PFSK-1 (cell line): Measurements from ENCODE around the gene POLE4.

Source experiments
- FOXP2 ChIP-seq: optimal IDR thresholded peaks from 2 replicates; pipeline ENCODE3; 2011; ENCODE audit warnings: borderline replicate concordance, control low read depth, inconsistent platforms; ENCODE audit not compliant: insufficient read depth; ENCODE audit errors: extremely low read length, extremely low read depth
- POLR2AphosphoS5 ChIP-seq: IDR thresholded peaks from 2 replicates; pipeline ENCODE4 v1.6.1; 2012; ENCODE audit warnings: low read depth, mild to moderate bottlenecking, control low read depth, low read length, moderate library complexity
- REST ChIP-seq, 2 experiments: IDR thresholded peaks; 2 replicates each; pipeline versions ENCODE4 v1.6.1 to v1.8.0; 2011 to 2012; ENCODE audit warnings: low read depth in 2 of 2, low read length in 2 of 2, control low read depth in 1 of 2, inconsistent platforms in 1 of 2, mild to moderate bottlenecking in 1 of 2, moderate library complexity in 1 of 2; ENCODE audit not compliant: insufficient read depth in 1 of 2
- SIN3A ChIP-seq: IDR thresholded peaks from 2 replicates; pipeline ENCODE4 v1.6.1; 2012; ENCODE audit warnings: mild to moderate bottlenecking, low read length, moderate library complexity, borderline replicate concordance; ENCODE audit not compliant: insufficient read depth
- TAF1 ChIP-seq: IDR thresholded peaks from 2 replicates; pipeline ENCODE4 v1.6.1; 2012; ENCODE audit warnings: low read length, control low read depth, borderline replicate concordance; ENCODE audit not compliant: insufficient read depth

The POLE4 gene

GRCh38 chr2:74952575-74952974, 5.9 kb upstream of the POLE4 start:
- TF ChIP-seq FOXP2 (no peak), POLR2AphosphoS5 (no peak), REST (IDR thresholded peaks at IDR 0.05; ENCODE audit: insufficient read depth in 1 of 2, low read depth in 2 of 2, low read length in 2 of 2) (no peak), TAF1 (no peak), SIN3A (no peak)

- TF ChIP-seq TAF1 (no peak), REST (IDR thresholded peaks at IDR 0.05; ENCODE audit: insufficient read depth in 1 of 2, low read depth in 2 of 2, low read length in 2 of 2) (no peak), POLR2AphosphoS5 (no peak), FOXP2 (no peak), SIN3A (no peak)
These were observed 4.5 kb upstream of the POLE4 start for GRCh38 chr2:74953796-74954499.

- TF ChIP-seq FOXP2 (no peak), SIN3A (no peak), TAF1 (no peak), REST (IDR thresholded peaks at IDR 0.05; ENCODE audit: insufficient read depth in 1 of 2, low read depth in 2 of 2, low read length in 2 of 2) (no peak), POLR2AphosphoS5 (no peak)
These were observed 4.0 kb upstream of the POLE4 start for GRCh38 chr2:74954500-74954874.

- no peak for TF ChIP-seq POLR2AphosphoS5
- TF ChIP-seq TAF1, result no peak
- TF ChIP-seq SIN3A, result no peak
- TF ChIP-seq FOXP2, result no peak
- TF ChIP-seq REST (IDR thresholded peaks at IDR 0.05; ENCODE audit: insufficient read depth in 1 of 2, low read depth in 2 of 2, low read length in 2 of 2), result no peak
These were observed 563 bp upstream of the POLE4 start for GRCh38 chr2:74957886-74958273.
